HepG2 (cell line): Measurements from ENCODE around the gene NRIP2. TPM values are rescaled to one million over a fixed set of nuclear protein-coding genes. Genes with fewer than 3 reads are reported as not detected.

Source experiments
- EEA1 ChIP-seq: sonication (generic); formaldehyde crosslinking; IDR thresholded peaks from 2 replicates; pipeline ENCODE4 v1.5.1; 2020; ENCODE audit warnings: mild to moderate bottlenecking, missing genetic modification reagents, borderline replicate concordance
- ELF1 ChIP-seq: sonication (generic); formaldehyde crosslinking; IDR thresholded peaks from 2 replicates; pipeline ENCODE4 v1.4.0; 2020; ENCODE audit warnings: missing genetic modification reagents
- GLI4 ChIP-seq: sonication (generic); formaldehyde crosslinking; IDR thresholded peaks from 2 replicates; pipeline ENCODE4 v1.5.1; 2020; ENCODE audit warnings: missing genetic modification reagents, mild to moderate bottlenecking, moderate library complexity, borderline replicate concordance
- GTF2F1 ChIP-seq: fragments of 150-350 bp; IDR thresholded peaks from 2 replicates; pipeline ENCODE4 v1.6.1; 2014; ENCODE audit warnings: low read length
- HNRNPH1 ChIP-seq: fragments of 200-400 bp; formaldehyde crosslinking; optimal IDR thresholded peaks from 2 replicates; pipeline ENCODE3; 2017; ENCODE audit warnings: mild to moderate bottlenecking, low read depth, low read length
- HOXA9 ChIP-seq: sonication (generic); formaldehyde crosslinking; IDR thresholded peaks from 2 replicates; pipeline ENCODE4 v1.8.1; 2022; ENCODE audit warnings: missing genetic modification reagents, mild to moderate bottlenecking, moderate library complexity, borderline replicate concordance
- RARG ChIP-seq: sonication (generic); formaldehyde crosslinking; IDR thresholded peaks from 2 replicates; pipeline ENCODE4 v1.4.0; 2020; ENCODE audit warnings: low read depth, mild to moderate bottlenecking, missing genetic modification reagents
- TBX3 ChIP-seq: fragments of 450-650 bp; IDR thresholded peaks from 2 replicates; pipeline ENCODE4 v1.6.1; 2017; ENCODE audit warnings: antibody characterized with exemption, mild to moderate bottlenecking, inconsistent platforms, borderline replicate concordance
- TCF7 ChIP-seq: sonication (generic); IDR thresholded peaks from 2 replicates; pipeline ENCODE4 v1.6.1; 2016; ENCODE audit warnings: antibody characterized with exemption, low read depth
- ZBED4 ChIP-seq: sonication (generic); formaldehyde crosslinking; IDR thresholded peaks from 2 replicates; pipeline ENCODE4 v1.4.0; 2020; ENCODE audit warnings: missing genetic modification reagents, borderline replicate concordance
- ZNF616 ChIP-seq: sonication (generic); formaldehyde crosslinking; IDR thresholded peaks from 2 replicates; pipeline ENCODE4 v1.5.0; 2020; ENCODE audit warnings: low read depth, mild to moderate bottlenecking, missing genetic modification reagents
- ZNF775 ChIP-seq: sonication (generic); formaldehyde crosslinking; IDR thresholded peaks from 2 replicates; pipeline ENCODE4 v1.4.0; 2020; ENCODE audit warnings: missing genetic modification reagents, mild to moderate bottlenecking, moderate library complexity, borderline replicate concordance
- polyA plus RNA-seq, 8 experiments: library from polyadenylated mRNA; depleted of rRNA in 3 of 8; stranded (reverse) in 7 of 8; unstranded in 1 of 8; fragments of >200 nt; fragmentation: Illumina TruSeq in 4 of 8; extraction: Trizol in 4 of 8; gene quantifications; 2 replicates each; pipeline versions ENCODE4 v1.2.1 to v1.2.3, GENCODE V29; 2011 to 2016; ENCODE audit warnings: low read depth in 4 of 8, missing spikeins in 1 of 8, mixed read lengths in 1 of 8; ENCODE audit not compliant: insufficient read depth in 1 of 8
- total RNA-seq, 5 experiments: library from RNA; depleted of rRNA; stranded (reverse); fragments of >200 nt; fragmentation: Illumina TruSeq; extraction: Trizol; gene quantifications; 2 replicates each; pipeline ENCODE4 v1.2.3, GENCODE V29; 2016; ENCODE audit warnings: low read depth in 1 of 5
- TF ChIP-seq, protein P1 (sequence below): IDR thresholded peaks from 2 replicates; pipeline ENCODE4 v1.4.0; 2020; ENCODE audit warnings: mild to moderate bottlenecking, missing genetic modification reagents
- TF ChIP-seq, protein P2 (sequence below): sonication (generic); formaldehyde crosslinking; IDR thresholded peaks from 2 replicates; pipeline ENCODE4 v1.4.0; 2020; ENCODE audit warnings: missing genetic modification reagents, low read depth, mild to moderate bottlenecking, borderline replicate concordance
- TF ChIP-seq, protein P3 (sequence below): sonication (generic); formaldehyde crosslinking; IDR thresholded peaks from 2 replicates; pipeline ENCODE4 v1.4.0; 2020; ENCODE audit warnings: missing genetic modification reagents

Gene NRIP2
- total and polyA plus RNA-seq, 2 of the 13 experiments (the other 11 are each of a cell fraction or from before 2014, with no cell fraction given), result not detected

DNA sequence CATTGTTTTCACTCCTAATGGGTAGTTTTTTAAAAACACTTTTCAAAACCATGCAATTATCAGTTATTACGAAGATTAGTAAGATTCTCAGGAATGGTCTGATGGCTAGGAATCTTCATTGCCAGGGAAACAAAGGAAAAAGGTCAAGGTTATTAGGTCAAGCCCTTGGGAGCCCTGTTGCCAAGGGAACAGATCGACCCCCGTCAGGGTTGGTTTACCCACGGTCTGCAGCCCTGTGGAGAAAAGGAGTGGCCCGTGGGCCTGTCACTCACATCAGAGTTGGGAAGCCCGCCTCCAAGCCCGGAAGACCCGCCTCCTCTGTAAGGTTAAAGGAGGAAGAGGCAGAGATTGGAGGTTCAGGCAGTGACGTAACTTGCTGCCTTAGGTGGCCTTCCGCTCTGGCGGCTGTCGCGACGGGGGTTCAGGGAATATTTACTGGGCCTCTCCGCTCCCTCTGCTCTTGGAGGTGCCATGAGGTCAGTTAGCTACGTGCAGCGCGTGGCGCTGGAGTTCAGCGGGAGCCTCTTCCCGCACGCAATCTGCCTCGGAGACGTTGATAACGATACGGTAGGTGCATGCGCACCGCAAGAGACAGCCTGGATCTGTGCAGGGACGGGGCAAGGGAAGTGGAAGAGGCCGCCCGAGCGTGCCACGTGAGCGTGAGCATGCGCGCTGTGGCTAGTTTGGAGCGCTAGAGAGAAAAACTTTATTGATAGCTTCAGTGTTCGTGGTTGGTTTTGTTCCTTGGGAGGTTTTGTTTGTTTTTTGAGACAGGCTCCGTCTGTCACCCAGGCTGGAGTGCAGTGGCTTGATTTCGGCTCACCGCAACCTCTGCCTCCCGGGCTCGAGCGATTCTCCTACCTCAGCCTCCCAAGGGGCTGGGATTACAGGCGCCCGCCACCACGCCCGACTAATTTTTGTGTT lies 22.3 kb downstream of the NRIP2 start, which contains the start of gene ITFG2 (continued):
- TF ChIP-seq EEA1 (CRISPR knock-in tag), result peak; percentile 47; the same call in 1 of the 2 replicates
- no peak for TF ChIP-seq HOXA9 (CRISPR knock-in tag)
- TF ChIP-seq, protein P1, sequence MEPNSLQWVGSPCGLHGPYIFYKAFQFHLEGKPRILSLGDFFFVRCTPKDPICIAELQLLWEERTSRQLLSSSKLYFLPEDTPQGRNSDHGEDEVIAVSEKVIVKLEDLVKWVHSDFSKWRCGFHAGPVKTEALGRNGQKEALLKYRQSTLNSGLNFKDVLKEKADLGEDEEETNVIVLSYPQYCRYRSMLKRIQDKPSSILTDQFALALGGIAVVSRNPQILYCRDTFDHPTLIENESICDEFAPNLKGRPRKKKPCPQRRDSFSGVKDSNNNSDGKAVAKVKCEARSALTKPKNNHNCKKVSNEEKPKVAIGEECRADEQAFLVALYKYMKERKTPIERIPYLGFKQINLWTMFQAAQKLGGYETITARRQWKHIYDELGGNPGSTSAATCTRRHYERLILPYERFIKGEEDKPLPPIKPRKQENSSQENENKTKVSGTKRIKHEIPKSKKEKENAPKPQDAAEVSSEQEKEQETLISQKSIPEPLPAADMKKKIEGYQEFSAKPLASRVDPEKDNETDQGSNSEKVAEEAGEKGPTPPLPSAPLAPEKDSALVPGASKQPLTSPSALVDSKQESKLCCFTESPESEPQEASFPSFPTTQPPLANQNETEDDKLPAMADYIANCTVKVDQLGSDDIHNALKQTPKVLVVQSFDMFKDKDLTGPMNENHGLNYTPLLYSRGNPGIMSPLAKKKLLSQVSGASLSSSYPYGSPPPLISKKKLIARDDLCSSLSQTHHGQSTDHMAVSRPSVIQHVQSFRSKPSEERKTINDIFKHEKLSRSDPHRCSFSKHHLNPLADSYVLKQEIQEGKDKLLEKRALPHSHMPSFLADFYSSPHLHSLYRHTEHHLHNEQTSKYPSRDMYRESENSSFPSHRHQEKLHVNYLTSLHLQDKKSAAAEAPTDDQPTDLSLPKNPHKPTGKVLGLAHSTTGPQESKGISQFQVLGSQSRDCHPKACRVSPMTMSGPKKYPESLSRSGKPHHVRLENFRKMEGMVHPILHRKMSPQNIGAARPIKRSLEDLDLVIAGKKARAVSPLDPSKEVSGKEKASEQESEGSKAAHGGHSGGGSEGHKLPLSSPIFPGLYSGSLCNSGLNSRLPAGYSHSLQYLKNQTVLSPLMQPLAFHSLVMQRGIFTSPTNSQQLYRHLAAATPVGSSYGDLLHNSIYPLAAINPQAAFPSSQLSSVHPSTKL, result peak; percentile 61
- peak; percentile 91 for TF ChIP-seq ELF1 (CRISPR knock-in tag)
- TF ChIP-seq ZNF616 (CRISPR knock-in tag), result peak; percentile 76; the same call in 1 of the 2 replicates
- peak; percentile 24; the same call in 1 of the 2 replicates for TF ChIP-seq ZBED4
- TF ChIP-seq GTF2F1, result peak; percentile 57; the same call in 1 of the 2 replicates
- no peak for TF ChIP-seq RARG (CRISPR knock-in tag)
- no peak for TF ChIP-seq HNRNPH1
- TF ChIP-seq ZNF775 (CRISPR knock-in tag), result 0 out of 2 replicates have a peak, but pooled peaks have one; percentile 64
- TF ChIP-seq, protein P2, sequence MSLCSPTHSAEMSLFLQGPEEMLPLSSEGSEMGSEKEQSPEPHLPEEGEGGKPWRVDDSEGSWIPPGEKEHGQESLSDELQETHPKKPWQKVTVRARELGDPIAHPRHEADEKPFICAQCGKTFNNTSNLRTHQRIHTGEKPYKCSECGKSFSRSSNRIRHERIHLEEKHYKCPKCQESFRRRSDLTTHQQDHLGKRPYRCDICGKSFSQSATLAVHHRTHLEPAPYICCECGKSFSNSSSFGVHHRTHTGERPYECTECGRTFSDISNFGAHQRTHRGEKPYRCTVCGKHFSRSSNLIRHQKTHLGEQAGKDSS (CRISPR knock-in tag), result peak; percentile 93
- TF ChIP-seq, protein P3, sequence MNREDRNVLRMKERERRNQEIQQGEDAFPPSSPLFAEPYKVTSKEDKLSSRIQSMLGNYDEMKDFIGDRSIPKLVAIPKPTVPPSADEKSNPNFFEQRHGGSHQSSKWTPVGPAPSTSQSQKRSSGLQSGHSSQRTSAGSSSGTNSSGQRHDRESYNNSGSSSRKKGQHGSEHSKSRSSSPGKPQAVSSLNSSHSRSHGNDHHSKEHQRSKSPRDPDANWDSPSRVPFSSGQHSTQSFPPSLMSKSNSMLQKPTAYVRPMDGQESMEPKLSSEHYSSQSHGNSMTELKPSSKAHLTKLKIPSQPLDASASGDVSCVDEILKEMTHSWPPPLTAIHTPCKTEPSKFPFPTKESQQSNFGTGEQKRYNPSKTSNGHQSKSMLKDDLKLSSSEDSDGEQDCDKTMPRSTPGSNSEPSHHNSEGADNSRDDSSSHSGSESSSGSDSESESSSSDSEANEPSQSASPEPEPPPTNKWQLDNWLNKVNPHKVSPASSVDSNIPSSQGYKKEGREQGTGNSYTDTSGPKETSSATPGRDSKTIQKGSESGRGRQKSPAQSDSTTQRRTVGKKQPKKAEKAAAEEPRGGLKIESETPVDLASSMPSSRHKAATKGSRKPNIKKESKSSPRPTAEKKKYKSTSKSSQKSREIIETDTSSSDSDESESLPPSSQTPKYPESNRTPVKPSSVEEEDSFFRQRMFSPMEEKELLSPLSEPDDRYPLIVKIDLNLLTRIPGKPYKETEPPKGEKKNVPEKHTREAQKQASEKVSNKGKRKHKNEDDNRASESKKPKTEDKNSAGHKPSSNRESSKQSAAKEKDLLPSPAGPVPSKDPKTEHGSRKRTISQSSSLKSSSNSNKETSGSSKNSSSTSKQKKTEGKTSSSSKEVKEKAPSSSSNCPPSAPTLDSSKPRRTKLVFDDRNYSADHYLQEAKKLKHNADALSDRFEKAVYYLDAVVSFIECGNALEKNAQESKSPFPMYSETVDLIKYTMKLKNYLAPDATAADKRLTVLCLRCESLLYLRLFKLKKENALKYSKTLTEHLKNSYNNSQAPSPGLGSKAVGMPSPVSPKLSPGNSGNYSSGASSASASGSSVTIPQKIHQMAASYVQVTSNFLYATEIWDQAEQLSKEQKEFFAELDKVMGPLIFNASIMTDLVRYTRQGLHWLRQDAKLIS, result no peak
- TF ChIP-seq GLI4, result no peak
- TF ChIP-seq TCF7, result no peak
- TF ChIP-seq TBX3, result peak; percentile 77
